Activated T-cell treated with anti-CD3 and anti-CD28 coated beads, Interleukin-2, amount 50 U/mL, for 4 hours (primary cell): ENCODE measurements around the gene FPR3. TPM values are rescaled to one million over a fixed set of nuclear protein-coding genes. Genes with fewer than 3 reads are reported as not detected.

Experiments
- ATAC-seq, 2 donors: fragments of 200-7000 bp; cut with Tn5 transposase; one replicate each; pipeline ENCODE4 v1.10.0; 2021
- DNase-seq: peaks from one replicate; pipeline ENCODE4 v3.0.0-alpha.2; 2020
- H3K27me3 Mint-ChIP-seq: one replicate; pipeline ENCODE4 v1.8.0; 2021; ENCODE audit warnings: low read depth, mixed read lengths
- H3K36me3 Mint-ChIP-seq: one replicate; pipeline ENCODE4 v1.8.0; 2022; ENCODE audit warnings: mixed read lengths; ENCODE audit not compliant: insufficient read depth
- H3K4me1 Mint-ChIP-seq: one replicate; pipeline ENCODE4 v1.8.0; 2021; ENCODE audit warnings: low read depth, mixed read lengths
- H3K4me3 Mint-ChIP-seq: one replicate; pipeline ENCODE4 v1.8.0; 2021; ENCODE audit warnings: mild to moderate bottlenecking, moderate library complexity, mixed read lengths
- H3K9me3 Mint-ChIP-seq: one replicate; pipeline ENCODE4 v1.8.0; 2021; ENCODE audit warnings: mixed read lengths
- total RNA-seq, 3 donors: library from RNA; stranded (reverse); gene quantifications; one replicate each; pipeline ENCODE4 v1.2.1, GENCODE V29; 2021

Gene FPR3
- total RNA-seq, 3 donors from 2014 or later: not detected

- DNase-seq (no peak), ATAC-seq (no peak)
- Mint-ChIP-seq H3K4me3 (no peak overlapping the region), H3K4me1 (no peaks in the 10 kb centered on the region), H3K9me3 (peaks cover 38% of the 10 kb centered on the region), H3K27me3 (no peaks in the 10 kb centered on the region), H3K36me3 (no peaks in the 10 kb centered on the region)
These were observed 42.2 kb downstream of the FPR3 start for GRCh38 chr19:51837145-51837544.

DNA sequence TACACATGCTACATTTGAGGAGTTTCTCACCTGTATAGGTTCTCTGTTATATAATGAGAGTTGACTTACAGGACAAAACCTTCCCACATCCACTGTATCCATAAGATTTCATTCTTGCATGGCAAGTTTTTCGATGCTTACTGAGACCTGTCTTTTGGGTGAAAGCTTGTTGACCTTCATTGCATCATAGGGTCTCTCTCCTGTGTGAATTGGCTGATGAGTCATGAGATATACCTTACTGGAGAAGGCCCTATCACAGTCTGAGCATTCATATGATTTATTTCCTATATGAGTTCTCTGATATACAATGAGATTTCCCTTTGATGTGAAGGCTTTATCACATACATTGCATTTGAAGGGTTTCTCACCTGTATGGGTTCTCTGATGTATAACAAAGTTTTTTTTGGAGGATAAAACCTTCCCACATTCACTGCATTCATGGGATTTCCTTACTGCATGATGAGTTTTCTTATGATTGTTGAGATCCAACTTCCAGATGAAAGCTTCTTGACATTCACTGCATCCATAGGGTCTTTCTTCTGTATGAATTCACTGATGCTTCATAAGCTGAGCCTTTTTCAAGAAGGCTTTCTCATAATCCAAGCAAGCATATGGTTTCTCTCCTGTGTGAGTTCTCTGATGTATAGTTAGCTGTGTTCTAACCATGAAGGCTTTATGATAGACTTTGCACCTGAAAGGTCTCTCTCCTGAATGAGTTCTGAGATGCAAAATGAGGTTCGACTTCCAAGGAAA, 67.1 kb downstream of the FPR3 start:
- Mint-ChIP-seq H3K4me1 (no peaks in the 10 kb centered on the region), H3K9me3 (peaks cover 65% of the 10 kb centered on the region), H3K27me3 (no peaks in the 10 kb centered on the region), H3K36me3 (peaks cover 21% of the 10 kb centered on the region), H3K4me3 (no peak overlapping the region)
- ATAC-seq: no peak
- no peak for DNase-seq

DNA sequence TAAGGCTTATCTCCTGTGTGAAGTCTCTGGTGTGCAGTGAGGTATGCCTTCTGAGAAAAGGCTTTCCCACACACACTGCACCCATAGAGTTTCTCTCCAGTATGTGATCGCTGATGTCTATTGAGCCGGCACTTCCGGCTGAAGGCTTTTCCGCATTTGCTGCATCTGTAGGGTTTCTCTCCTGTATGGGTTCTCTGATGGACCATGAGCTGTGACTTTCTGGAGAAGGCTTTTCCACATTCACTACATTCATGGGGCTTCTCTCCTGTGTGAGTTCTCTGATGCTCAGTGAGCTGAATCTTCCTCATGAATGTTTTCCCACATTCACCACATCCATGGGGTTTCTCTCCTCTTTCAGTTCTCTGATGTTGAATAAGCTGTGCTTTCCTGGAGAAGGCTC, 78.1 kb downstream of the FPR3 start:
- H3K36me3 Mint-ChIP-seq: peaks cover 79% of the 10 kb centered on the region
- no peaks in the 10 kb centered on the region for H3K27me3 Mint-ChIP-seq
- H3K4me1 Mint-ChIP-seq: no peaks in the 10 kb centered on the region
- ATAC-seq (no peak), DNase-seq (no peak)
- no peak overlapping the region for H3K4me3 Mint-ChIP-seq
- peaks cover 88% of the 10 kb centered on the region for H3K9me3 Mint-ChIP-seq

Other genes with a start within 250 kb of the FPR3 start
- gene ZNF175, start 223.9 kb upstream of the FPR3 start, total RNA-seq: 1 to 10 TPM; 5.3 to 7.5 (median 6.0) TPM
- under 1 TPM in 1 of 3 donors, not detected in 2; 0.11 TPM for gene SIGLEC5, start 164.8 kb upstream of the FPR3 start, total RNA-seq
- not detected for gene SIGLEC14, start 148.3 kb upstream of the FPR3 start, total RNA-seq
- gene SPACA6, start 101.8 kb upstream of the FPR3 start, total RNA-seq: 1 to 10 TPM; 1.6 to 2.3 (median 2.1) TPM
- gene HAS1, start 71.2 kb upstream of the FPR3 start, total RNA-seq: not detected
- gene FPR1, start 43.3 kb upstream of the FPR3 start, total RNA-seq: not detected
- gene FPR2, start 34.0 kb upstream of the FPR3 start, total RNA-seq: not detected
- gene ZNF577, start 92.8 kb downstream of the FPR3 start, total RNA-seq: 1 to 10 TPM; 2.8 to 4.8 (median 3.5) TPM
- 10 to 100 TPM in 2 of 3 donors, 1 to 10 TPM in 1; 9.0 to 10.9 (median 10.4) TPM for gene ZNF649, start 109.9 kb downstream of the FPR3 start, total RNA-seq
- 1 to 10 TPM; 2.3 to 4.1 (median 2.7) TPM for gene ZNF613, start 132.3 kb downstream of the FPR3 start, total RNA-seq
- 1 to 10 TPM; 6.9 to 7.2 (median 7.1) TPM for gene ZNF350, start 191.7 kb downstream of the FPR3 start, total RNA-seq
- gene ZNF615, start 213.1 kb downstream of the FPR3 start, total RNA-seq: 1 to 10 TPM; 3.7 to 4.5 (median 4.2) TPM
- 10 to 100 TPM; 10.5 to 12.3 (median 11.2) TPM for gene ZNF614, start 233.2 kb downstream of the FPR3 start, total RNA-seq